ENCODE results near the gene RTKN.
"Not testable (repeated sequence)": the region's sequence is repeated elsewhere in the genome, so short reads cannot be mapped to it uniquely, and the experiment has no call there.

Gene RTKN

GRCh38 chr2:74423231-74424095 is 18.3 kb downstream of the RTKN start:
- TF ChIP-seq BACH2 (CRISPR knock-in tag; IDR thresholded peaks at IDR 0.05; ENCODE audit: borderline replicate concordance): no peak
- TF ChIP-seq POU6F1 (CRISPR knock-in tag; IDR thresholded peaks at IDR 0.05; ENCODE audit: borderline replicate concordance, low read depth): no peak
- no peak for TF ChIP-seq GLIS3 (CRISPR knock-in tag; IDR thresholded peaks at IDR 0.05)
- TF ChIP-seq ZFP30 (CRISPR knock-in tag; IDR thresholded peaks at IDR 0.05): no peak
- no peak for TF ChIP-seq ZNF8 (CRISPR knock-in tag; IDR thresholded peaks at IDR 0.05)
- no peak for TF ChIP-seq ARNTL (CRISPR knock-in tag; IDR thresholded peaks at IDR 0.05; ENCODE audit: borderline replicate concordance, low read depth)
- TF ChIP-seq PATZ1 (CRISPR knock-in tag; IDR thresholded peaks at IDR 0.05; ENCODE audit: borderline replicate concordance): no peak
- no peak for TF ChIP-seq SNAI2 (CRISPR knock-in tag; IDR thresholded peaks at IDR 0.05)
- no peak for TF ChIP-seq TSHZ2 (CRISPR knock-in tag; IDR thresholded peaks at IDR 0.05)
- TF ChIP-seq OSR1 (CRISPR knock-in tag; IDR thresholded peaks at IDR 0.05): no peak
- TF ChIP-seq ISL1 (CRISPR knock-in tag; IDR thresholded peaks at IDR 0.05): no peak
- TF ChIP-seq CSRNP3 (CRISPR knock-in tag; IDR thresholded peaks at IDR 0.05): no peak
- TF ChIP-seq ZNF565 (CRISPR knock-in tag; conservative IDR thresholded peaks at IDR 0.05; ENCODE audit: low read depth): no peak
- no peak for ATAC-seq

- TF ChIP-seq ZC3H10 (CRISPR knock-in tag; IDR thresholded peaks at IDR 0.05) (no peak), TOX (CRISPR knock-in tag; IDR thresholded peaks at IDR 0.05; ENCODE audit: borderline replicate concordance) (no peak), ESRRG (CRISPR knock-in tag; IDR thresholded peaks at IDR 0.05) (no peak), OSR1 (CRISPR knock-in tag; IDR thresholded peaks at IDR 0.05) (no peak), CREB5 (CRISPR knock-in tag; IDR thresholded peaks at IDR 0.05; ENCODE audit: low read depth) (no peak), ZFP3 (CRISPR knock-in tag; IDR thresholded peaks at IDR 0.05) (peak; percentile 73; the same call in 1 of the 2 replicates), CSRNP3 (CRISPR knock-in tag; IDR thresholded peaks at IDR 0.05) (no peak), SNAI2 (CRISPR knock-in tag; IDR thresholded peaks at IDR 0.05) (no peak), GLIS3 (CRISPR knock-in tag; IDR thresholded peaks at IDR 0.05) (no peak), TSHZ2 (CRISPR knock-in tag; IDR thresholded peaks at IDR 0.05) (0 out of 2 replicates have a peak, but pooled peaks have one; percentile 24), ZFP30 (CRISPR knock-in tag; IDR thresholded peaks at IDR 0.05) (no peak), ZNF70 (CRISPR knock-in tag; IDR thresholded peaks at IDR 0.05) (no peak), RARB (CRISPR knock-in tag; IDR thresholded peaks at IDR 0.05) (no peak), PPARA (CRISPR knock-in tag; IDR thresholded peaks at IDR 0.05; ENCODE audit: borderline replicate concordance) (no peak)
- ATAC-seq: peak; percentile 92
Observed at GRCh38 chr2:74421221-74421870, 20.4 kb downstream of the RTKN start, which contains the start of the genes C2orf81 and WDR54. C2orf81 (minus strand) TSS chr2:74421619; CDS start chr2:74421560, 59 bp downstream. WDR54 (plus strand) TSS chr2:74421730; CDS start chr2:74422154, 424 bp downstream.

GRCh38 chr2:74420443-74421103 is 21.2 kb downstream of the RTKN start:
- not testable (repeated sequence) for ATAC-seq
